CD4-positive, alpha-beta T cell treated with Interleukin-4 for 4 hours (primary cell): ENCODE results near the gene OR2T10.
A peak's percentile ranks its signal among the peaks of the same experiment; 100 is the strongest.
"Not testable (repeated sequence)": the region's sequence is repeated elsewhere in the genome, so short reads cannot be mapped to it uniquely, and the experiment has no call there.

ENCODE experiments used
- DNase-seq: peaks from one replicate; pipeline ENCODE4 v3.0.0-alpha.2; 2020

The OR2T10 gene

GRCh38 chr1:248597589-248597988, at the start of gene OR2T10:
TSS of gene OR2T10 (minus strand) at chr1:248597700. CDS start at chr1:248593768, 3,932 bp downstream.
- DNase-seq, result no peak

DNA sequence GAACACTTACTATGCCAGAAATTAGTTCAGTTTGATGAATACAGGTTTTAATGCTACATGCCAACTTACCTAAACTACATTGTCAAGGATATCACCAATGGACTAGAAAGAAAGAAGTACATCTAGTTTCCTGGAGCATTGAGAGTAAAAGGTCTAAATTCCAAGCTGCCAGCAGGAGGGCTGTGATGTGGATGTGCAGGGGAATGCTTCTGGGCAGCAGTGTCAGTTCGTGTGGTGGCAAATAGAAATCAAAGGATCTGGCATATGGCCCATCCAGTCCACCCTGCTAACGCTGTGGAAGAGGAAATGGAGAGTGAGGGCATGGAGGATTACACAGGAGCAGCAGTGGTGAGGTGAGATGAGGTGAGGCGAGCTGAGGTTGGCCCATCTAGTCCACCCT, 47.7 kb upstream of the OR2T10 start, which contains the start of gene OR2T35:
Gene OR2T35 (minus strand): TSS at position 101 of the 400 bp plus-strand sequence. CDS start 6,020 bp downstream, outside the sequence.
- not testable (repeated sequence) for DNase-seq

- not testable (repeated sequence) for DNase-seq
Observed at GRCh38 chr1:248642971-248643651, 45.6 kb upstream of the OR2T10 start.

- not testable (repeated sequence) for DNase-seq
Observed at GRCh38 chr1:248641583-248641982, 44.1 kb upstream of the OR2T10 start.

GRCh38 chr1:248640906-248641305, 43.4 kb upstream of the OR2T10 start:
- DNase-seq, result not testable (repeated sequence)

DNA sequence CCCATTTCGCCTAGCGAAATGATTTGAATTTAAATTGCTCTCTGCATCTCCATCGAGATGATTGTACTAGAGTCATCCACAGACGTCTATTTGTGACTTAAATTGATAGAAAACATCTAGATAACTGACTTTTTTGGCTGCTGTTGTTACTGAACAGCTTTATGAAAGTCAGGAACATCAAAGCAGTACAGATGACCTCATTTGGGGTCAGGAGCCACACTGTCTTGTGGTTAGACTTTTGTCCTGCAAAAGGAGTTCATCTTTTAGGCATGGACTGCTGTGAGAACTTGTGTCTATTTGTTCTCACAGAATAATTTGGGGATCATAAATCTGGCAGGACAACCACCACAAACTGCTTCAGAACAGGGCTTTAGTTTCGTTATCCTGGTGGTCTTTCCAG, 42.2 kb upstream of the OR2T10 start:
- not testable (repeated sequence) for DNase-seq

GRCh38 chr1:248636612-248637011, 39.1 kb upstream of the OR2T10 start:
- not testable (repeated sequence) for DNase-seq

DNA sequence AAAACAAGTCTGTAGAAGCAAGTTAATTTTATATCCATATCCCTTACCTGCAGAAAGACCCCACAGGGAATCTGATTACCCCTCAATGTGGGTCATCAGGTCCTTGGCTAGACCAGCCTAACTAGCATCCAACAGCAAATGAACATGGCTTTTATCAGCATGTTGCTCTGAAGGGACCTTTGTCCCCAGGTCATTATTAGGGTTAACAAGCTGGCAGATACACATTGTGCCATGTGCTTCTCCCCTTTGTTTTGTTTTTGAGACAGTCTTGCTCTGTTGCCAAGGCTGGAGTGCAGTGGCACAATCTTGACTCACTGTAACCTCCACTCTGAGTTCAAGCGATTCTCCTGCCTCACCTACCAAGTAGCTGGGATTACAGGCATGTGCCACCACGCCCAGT, 37.5 kb upstream of the OR2T10 start, which contains the start of gene OR2T11:
Gene OR2T11 (minus strand): TSS at position 101 of the 400 bp plus-strand sequence. CDS start 7,963 bp downstream, outside the sequence.
- DNase-seq, result not testable (repeated sequence)

DNA sequence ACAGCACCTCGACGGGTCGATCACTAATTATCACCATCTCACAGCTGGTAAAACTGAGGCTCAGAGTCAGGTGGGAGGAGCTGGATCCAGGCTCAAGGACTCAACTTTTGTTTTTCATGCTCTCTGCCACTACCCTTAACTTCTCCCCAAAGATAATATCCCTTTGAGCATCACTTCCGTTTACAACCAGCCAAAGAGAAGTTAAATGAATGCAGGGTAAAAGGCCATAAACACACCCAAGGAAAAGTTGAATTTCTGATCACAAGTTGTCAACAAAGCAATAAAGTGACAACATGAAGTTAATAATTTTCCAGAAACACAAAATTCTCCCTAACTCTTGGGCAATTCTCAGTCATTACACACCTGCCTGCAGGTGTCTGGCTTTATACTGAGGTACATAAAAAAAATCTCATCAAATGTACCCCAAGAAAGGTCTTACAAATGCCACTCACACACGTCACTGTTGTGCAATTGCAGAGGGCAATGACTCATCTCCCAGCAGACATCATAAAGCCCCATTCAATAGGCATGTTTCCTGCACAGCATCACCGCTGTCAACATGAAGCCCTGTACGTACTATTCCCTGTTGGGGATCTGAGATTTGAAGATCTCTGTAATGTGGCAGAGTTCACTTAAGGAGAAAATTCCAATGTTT, 34.0 kb upstream of the OR2T10 start:
- DNase-seq, result no peak

- DNase-seq, result no peak
Observed at GRCh38 chr1:248630551-248630950, 33.1 kb upstream of the OR2T10 start.

DNA sequence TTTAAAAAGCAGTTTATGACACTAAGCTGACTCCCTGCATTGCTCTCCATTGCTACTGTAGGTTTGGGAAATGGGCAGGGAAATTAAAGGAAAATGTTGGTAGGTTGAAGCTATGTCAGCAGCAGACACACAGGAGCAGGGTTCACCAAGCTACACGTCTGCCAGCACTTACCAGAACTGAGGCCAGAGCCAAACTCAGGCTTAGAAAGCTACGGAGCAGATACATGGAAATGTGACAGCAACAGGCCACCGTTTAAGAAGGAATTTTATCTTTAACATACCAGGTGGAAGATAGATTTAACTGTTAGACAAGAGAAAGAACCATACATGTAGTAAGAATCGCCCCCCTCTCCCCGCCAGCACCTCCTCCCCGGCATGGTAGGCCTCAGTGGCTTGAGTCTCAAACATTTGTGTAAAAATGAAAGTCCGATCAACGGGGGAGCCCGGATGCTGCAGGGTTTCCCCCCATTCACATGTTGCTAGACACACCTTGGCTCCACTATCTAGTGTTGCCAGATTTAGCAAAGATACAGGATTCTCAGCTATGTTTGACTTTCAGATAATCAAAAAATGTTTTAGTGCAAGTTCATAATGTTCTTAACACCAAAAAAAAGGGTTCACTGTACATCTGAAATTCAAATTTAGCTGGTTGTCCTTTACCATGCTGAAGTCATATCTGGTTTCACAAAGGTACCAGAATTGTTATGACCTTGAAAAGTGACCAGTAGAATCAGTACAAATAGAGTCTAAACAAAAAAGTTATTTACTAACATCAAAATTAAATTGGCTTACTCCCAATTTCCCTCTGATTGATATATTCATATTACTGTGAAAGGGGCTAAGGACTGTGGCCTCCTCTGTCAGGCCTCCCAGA, 30.7 kb upstream of the OR2T10 start:
- no peak for DNase-seq

DNA sequence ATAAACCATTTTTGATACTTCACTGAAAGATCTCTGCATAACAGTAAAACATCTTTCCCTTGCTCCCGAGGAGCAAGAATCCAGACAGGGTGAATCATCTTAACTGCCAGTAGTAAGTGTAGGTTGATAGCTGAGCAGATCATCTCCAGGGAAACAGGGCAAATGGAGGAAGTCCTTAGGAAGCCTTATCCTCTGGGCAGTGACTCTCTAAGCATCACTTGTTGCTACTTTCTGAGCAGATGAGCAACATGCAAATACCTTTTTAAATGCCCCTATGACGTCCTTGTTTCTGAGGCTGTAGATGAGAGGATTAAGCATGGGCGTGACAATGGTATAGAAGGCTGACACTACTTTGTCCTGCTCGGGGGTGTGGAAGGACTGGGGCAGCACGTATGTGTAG, 28.5 kb upstream of the OR2T10 start:
- no peak for DNase-seq

DNA sequence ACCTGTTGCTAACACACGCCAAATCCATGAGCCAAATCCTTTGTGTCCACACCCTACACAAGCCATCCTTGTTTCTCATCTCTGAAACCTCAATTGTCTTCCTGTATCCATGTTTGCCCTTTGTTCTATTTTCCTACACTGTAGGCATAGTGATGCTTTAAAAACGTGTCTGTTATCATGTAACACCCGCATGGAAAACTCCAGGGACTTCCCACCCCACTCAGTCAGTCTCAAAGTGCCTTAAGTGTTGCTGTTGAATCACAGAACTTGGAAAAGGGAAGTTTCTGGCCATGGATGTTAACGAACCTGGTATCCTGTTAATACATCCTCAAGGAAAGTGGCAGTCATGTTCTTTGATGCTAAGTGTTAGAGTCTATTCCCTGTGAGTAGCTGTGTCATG, 27.7 kb upstream of the OR2T10 start:
- DNase-seq, result no peak

DNA sequence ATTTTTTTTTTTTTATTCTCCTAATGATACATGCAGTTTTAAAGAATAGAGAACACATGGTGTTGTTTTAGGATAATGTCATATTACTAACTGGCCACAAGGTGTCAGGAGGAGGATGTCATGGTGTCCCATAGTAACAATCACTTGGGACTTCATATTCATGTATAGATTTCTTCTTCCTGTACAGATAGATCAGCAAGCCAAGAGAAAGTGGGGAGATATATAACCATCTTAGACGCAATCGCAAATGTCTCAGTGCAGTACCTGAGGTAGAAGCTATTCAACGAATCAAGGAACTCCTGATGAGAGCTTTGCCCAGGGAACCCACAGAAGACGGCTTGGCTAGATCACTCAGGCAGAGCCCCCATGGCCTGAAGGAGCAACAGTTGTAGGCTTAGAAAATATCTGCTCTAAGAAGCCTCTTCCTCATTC, 25.1 kb upstream of the OR2T10 start:
- DNase-seq, result peak; percentile 21

- DNase-seq, result no peak
Observed at GRCh38 chr1:248621770-248622169, 24.3 kb upstream of the OR2T10 start.

- DNase-seq, result peak; percentile 48
Observed at GRCh38 chr1:248618878-248619277, 21.4 kb upstream of the OR2T10 start.

GRCh38 chr1:248618119-248618518, 20.6 kb upstream of the OR2T10 start:
- no peak for DNase-seq

GRCh38 chr1:248613742-248614141, 16.2 kb upstream of the OR2T10 start:
- no peak for DNase-seq

DNA sequence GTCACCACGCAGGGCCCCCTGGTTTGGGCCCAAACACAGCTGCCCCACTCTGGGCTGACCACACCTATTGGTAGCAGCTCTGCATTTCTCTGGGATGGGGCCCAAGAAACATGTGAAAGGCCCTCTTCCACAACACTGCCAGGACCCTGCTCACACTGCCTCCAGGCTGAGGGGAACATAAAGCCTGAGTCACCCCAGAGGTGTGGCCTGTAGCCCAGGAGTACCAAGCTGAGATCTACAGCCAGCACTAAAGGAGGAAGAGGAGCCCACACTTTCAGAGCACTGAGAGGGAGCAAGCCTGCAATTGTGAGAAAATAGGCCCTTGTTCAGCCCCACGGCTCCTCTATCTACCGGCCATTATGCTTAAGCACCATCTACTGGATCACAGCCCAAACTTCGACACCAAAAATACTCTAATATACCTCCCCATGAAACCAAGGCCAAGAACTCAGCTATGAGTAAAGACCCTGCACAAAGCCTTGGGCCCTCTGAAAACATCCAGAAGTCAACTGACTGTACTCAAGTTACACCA, 14.4 kb upstream of the OR2T10 start:
- DNase-seq, result no peak

DNA sequence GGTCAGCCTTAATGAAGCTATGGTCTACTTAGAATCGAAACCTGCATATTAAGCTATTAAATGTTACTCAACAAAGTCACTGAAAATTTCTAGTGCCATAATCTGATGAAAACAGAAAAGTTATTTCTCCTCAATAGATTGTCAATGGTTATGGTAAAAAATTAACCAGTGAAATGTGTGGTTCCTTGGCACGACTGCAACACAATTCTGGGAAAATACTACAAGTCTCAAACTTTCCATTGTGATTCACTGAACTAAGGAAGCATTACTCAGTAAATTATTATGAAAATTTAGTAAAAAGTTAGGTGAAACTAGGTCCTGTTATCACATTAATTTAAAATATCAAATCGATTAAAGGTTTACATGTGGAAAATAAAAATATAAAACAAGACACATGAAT, 12.8 kb upstream of the OR2T10 start:
- no peak for DNase-seq

- no peak for DNase-seq
Observed at GRCh38 chr1:248599396-248599795, 1.9 kb upstream of the OR2T10 start.

DNA sequence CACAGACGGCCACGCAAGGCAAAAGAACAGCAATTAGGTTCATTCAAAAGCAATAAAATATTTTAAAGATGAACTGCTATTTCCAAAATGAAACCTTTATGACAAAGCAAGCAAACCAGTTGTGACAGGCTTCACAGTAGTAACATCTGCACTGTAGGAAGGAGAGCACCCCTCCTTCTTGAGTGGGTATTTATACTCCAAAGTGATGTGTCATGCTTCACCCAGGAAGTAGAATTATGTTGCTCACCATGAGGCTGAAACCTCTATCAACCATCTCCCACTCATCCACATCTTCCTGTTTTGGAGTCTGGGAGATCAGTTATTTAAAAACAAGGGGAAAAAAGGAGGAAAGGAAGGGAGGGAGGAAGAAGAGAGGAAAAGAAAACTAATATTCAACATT, 885 bp downstream of the OR2T10 start:
- no peak for DNase-seq

- DNase-seq, result no peak
Observed at GRCh38 chr1:248593226-248593625, 4.3 kb downstream of the OR2T10 start.
